GDM1 (cell line): ENCODE results near the gene SNX33.
"Not testable (repeated sequence)": the region's sequence is repeated elsewhere in the genome, so short reads cannot be mapped to it uniquely, and the experiment has no call there.

ENCODE experiments used
- DNase-seq: peaks from one replicate; lab custom pipeline; 2025; lab: John Stamatoyannopoulos, UW

SNX33 gene

GRCh38 chr15:75683646-75684312 lies 36.1 kb downstream of the SNX33 start:
- DNase-seq, result peak; percentile 20

- DNase-seq, result no peak
Measured at GRCh38 chr15:75684648-75685047, 36.9 kb downstream of the SNX33 start.

- no peak for DNase-seq
Measured at GRCh38 chr15:75685195-75685594, 37.5 kb downstream of the SNX33 start.

- peak; percentile 59 for DNase-seq
Measured at GRCh38 chr15:75686212-75686642, 38.5 kb downstream of the SNX33 start.

GRCh38 chr15:75687486-75688277 lies 40.0 kb downstream of the SNX33 start:
- DNase-seq, result no peak

GRCh38 chr15:75688278-75688557 lies 40.5 kb downstream of the SNX33 start:
- DNase-seq, result no peak

GRCh38 chr15:75688831-75689230 lies 41.1 kb downstream of the SNX33 start:
- DNase-seq, result no peak

- not testable (repeated sequence) for DNase-seq
Measured at GRCh38 chr15:75689429-75689828, 41.7 kb downstream of the SNX33 start.

GRCh38 chr15:75692311-75692710 lies 44.6 kb downstream of the SNX33 start:
- not testable (repeated sequence) for DNase-seq

GRCh38 chr15:75693028-75693427 lies 45.3 kb downstream of the SNX33 start:
- not testable (repeated sequence) for DNase-seq

GRCh38 chr15:75693501-75694240 lies 46.0 kb downstream of the SNX33 start:
- peak; percentile 74 for DNase-seq

GRCh38 chr15:75694241-75695182 lies 46.8 kb downstream of the SNX33 start:
- peak; percentile 74 for DNase-seq

- no peak for DNase-seq
Measured at GRCh38 chr15:75695220-75695619, 47.5 kb downstream of the SNX33 start.

GRCh38 chr15:75695634-75696310 lies 48.1 kb downstream of the SNX33 start:
- no peak for DNase-seq

GRCh38 chr15:75696311-75696720 lies 48.6 kb downstream of the SNX33 start:
- no peak for DNase-seq

- DNase-seq, result no peak
Measured at GRCh38 chr15:75696854-75697259, 49.1 kb downstream of the SNX33 start.

GRCh38 chr15:75697523-75697922 lies 49.8 kb downstream of the SNX33 start:
- DNase-seq, result no peak

- not testable (repeated sequence) for DNase-seq
Measured at GRCh38 chr15:75697974-75698747, 50.4 kb downstream of the SNX33 start.

GRCh38 chr15:75699517-75699916 lies 51.8 kb downstream of the SNX33 start:
- peak; percentile 4 for DNase-seq
